Measurements from ENCODE around the gene PALM3.
"Not testable (repeated sequence)": the region's sequence is repeated elsewhere in the genome, so short reads cannot be mapped to it uniquely, and the experiment has no call there.

The PALM3 gene

GRCh38 chr19:14031719-14032480 is 30.0 kb downstream of the PALM3 start, which contains the start of gene IL27RA:
IL27RA (plus strand) TSS chr19:14031762; CDS start chr19:14031873, 111 bp downstream.
- peak; percentile 70 for DNase-seq (ENCODE audit: low spot score)

- no peak for DNase-seq (ENCODE audit: low spot score)
These were observed 30.7 kb downstream of the PALM3 start for GRCh38 chr19:14030997-14031718.

DNA sequence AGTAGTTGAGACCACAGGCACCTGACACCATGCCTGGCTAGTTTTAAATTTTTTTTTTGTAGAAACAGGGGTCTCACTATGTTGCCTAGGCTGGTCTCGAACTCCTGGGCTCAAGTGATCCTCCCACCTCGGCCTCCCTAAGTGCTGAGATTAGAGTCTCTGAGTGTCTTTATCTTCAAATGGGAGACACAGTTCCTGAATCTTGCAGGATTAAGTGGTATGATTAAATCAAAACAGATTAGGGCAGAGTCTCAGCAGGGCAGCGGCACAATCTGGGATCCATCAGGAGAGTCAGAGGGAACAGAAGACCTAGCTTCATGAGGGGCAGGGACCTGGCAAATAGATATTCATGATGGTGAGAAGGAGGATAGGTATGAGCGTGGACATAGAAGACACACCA is 33.0 kb downstream of the PALM3 start:
- DNase-seq (ENCODE audit: low spot score) = no peak

DNA sequence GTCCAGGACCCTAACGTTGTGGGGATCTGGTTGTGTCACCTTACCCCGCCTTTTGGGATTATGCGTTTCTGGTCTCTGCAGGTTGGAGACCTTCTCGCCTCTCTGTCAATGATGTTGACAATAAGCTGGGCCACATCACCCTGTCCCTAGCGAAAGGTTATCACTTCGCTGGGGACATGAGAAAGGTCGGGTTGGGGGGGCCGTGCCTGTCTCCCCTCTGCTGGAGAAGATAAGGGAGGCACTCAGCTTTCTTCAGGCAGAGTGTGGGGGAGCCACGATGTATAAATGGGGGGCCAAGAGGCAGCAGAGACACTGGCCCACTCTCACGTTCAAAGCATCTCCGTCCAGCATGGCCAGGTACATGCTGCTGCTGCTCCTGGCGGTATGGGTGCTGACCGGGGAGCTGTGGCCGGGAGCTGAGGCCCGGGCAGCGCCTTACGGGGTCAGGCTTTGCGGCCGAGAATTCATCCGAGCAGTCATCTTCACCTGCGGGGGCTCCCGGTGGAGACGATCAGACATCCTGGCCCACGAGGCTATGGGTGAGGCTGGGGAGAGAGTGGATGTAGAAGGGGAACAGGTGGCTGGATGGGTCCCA is 33.9 kb downstream of the PALM3 start, which contains the start of gene RLN3:
TSS of gene RLN3 (plus strand) at position 293 of the 595 bp plus-strand sequence. CDS start at position 350, 57 bp downstream.
- no peak for DNase-seq (ENCODE audit: low spot score)

GRCh38 chr19:14026652-14027192 is 35.2 kb downstream of the PALM3 start:
- not testable (repeated sequence) for DNase-seq (ENCODE audit: low spot score)

- no peak for DNase-seq (ENCODE audit: low spot score)
These were observed 38.3 kb downstream of the PALM3 start for GRCh38 chr19:14023404-14024235.

DNA sequence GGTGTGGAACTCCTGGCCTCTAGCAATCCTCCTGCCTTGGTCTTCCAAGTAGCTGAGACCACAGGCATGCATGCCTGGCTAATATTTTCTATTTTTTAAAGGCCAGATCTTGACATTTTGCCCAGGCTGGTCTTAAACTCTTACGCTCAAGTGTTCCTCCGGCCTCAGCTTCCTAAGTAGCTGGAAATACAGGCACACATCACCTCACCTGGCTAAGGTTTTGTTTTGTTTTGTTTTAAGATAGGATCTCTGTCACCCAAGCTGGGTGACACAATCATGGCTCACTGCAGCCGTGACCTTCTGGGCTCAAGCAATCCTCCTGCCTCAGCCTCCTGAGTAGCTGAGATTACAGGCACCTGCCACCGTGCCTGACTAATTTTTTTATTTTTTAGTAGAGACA is 39.4 kb downstream of the PALM3 start:
- no peak for DNase-seq (ENCODE audit: low spot score)

- no peak for DNase-seq (ENCODE audit: low spot score)
These were observed 40.4 kb downstream of the PALM3 start for GRCh38 chr19:14021474-14021873.

GRCh38 chr19:14019739-14020138 is 42.1 kb downstream of the PALM3 start:
- not testable (repeated sequence) for DNase-seq (ENCODE audit: low spot score)

DNA sequence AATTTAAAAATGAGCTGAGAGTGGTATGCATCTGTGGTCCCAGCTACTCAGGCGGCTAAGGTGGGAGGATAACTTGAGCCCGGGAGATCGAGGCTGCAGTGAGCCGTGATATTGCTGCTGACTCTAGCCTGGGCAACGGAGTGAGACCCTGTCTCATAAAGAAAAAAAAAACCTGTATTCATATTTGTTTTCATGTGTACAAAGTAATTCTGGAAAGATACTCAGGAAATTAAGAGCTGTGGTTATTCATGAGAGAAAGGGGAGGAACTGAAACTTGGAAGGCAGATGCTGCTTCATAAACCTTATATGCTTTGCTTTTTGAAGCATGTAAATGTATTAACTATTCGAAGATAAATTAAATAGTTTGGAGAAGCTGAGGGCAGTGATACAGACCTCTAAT is 42.8 kb downstream of the PALM3 start:
- DNase-seq (ENCODE audit: low spot score) = no peak

DNA sequence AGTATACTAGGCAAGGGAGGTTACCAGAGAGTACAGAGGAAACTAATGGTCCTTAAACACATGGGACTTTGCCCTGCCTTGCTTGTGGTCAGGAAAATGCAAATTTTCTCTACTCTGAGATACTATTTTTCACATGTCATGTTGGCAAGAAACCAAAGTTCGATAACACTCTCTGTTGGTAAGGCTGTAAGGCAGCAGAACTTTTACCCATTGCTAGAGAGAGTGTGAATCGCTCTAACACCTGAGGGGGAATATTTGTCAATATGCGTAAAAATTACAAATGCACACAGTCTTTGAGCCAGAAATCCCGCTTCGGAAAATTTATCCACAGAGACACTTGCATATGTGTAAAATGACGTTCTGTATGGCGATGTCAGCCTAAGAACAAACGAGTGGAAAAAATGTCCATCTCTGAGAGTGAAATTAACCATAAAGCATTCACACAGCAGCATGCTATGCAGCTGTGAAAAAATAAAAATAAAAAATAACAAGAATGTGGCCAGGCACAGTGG is 46.3 kb downstream of the PALM3 start:
- DNase-seq (ENCODE audit: low spot score) = no peak

GRCh38 chr19:14012378-14012915 is 49.4 kb downstream of the PALM3 start:
- no peak for DNase-seq (ENCODE audit: low spot score)

GRCh38 chr19:14006766-14007562 is 54.9 kb downstream of the PALM3 start:
- no peak for DNase-seq (ENCODE audit: low spot score)

DNA sequence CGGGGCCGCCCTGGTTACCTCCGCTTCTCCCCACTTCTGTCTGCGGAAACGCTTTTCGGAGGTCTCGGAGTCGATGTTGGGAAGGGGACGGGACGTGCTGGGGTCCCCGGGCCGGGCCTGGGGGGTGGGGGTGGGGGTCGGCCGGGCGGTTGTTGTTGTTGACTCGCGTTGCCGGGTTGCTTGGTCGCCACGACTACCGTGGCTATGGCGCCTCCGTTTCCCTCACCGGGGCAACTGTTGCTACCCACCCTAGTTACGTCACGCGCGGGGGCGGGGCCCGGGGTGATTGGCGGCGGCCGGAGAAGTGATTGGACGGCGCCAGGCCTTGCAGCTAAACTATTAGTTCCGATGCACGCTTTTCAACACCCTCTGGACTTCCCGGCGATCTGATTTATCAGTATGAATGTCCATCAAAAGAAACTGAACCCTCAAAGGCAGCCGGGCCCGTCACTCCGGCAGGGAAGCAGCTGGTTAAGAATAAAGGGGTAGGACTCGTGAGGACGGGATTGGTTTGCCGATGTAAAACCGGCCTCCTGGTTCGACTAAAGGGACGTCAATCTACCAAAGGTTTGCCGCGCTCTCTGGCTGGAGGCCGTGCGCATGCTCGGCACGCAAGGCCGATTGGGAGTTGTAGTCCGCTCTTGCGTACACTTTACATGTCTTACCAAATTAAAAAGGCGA is 55.7 kb downstream of the PALM3 start, which contains the start of gene RFX1:
TSS of gene RFX1 (minus strand) at position 236 of the 681 bp plus-strand sequence. CDS start 12,477 bp downstream, outside the sequence.
- peak; percentile 99 for DNase-seq (ENCODE audit: low spot score)

DNA sequence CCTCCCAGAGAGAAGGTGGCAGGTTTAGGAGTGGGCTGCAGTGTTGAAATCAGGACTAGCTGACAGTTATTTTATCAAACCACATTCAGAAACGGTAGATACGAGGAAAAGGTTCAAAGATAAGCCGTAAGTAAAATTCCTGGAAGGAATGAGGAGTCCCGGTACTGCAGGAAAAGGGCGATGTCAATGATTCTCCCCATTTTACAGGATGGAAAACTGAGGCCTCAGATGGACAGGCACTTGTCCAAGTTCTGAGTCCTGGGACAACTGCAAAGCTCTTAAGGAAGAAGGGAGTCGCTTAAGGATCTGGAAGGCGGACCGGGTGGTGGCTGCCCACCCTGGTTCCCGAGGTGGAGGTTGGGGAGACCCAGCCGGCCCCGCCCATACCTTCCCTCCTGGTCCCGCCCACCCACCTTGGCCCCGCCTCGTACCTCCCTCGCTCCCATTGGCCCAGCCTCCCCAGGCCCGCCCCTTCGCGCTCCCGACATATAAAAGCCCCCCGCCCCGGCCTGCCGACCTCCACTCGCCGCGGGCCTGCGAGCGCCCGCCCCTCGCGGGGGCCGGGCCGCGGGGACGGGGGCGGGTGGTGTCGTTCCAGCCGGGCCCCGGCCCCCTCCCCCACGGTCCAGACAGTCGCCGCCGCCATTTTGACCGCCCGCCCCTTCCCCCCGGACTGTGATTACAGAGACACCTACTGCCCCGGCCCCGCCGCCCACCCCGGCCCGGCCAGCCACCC is 56.4 kb downstream of the PALM3 start:
- DNase-seq (ENCODE audit: low spot score) = peak; percentile 95

DNA sequence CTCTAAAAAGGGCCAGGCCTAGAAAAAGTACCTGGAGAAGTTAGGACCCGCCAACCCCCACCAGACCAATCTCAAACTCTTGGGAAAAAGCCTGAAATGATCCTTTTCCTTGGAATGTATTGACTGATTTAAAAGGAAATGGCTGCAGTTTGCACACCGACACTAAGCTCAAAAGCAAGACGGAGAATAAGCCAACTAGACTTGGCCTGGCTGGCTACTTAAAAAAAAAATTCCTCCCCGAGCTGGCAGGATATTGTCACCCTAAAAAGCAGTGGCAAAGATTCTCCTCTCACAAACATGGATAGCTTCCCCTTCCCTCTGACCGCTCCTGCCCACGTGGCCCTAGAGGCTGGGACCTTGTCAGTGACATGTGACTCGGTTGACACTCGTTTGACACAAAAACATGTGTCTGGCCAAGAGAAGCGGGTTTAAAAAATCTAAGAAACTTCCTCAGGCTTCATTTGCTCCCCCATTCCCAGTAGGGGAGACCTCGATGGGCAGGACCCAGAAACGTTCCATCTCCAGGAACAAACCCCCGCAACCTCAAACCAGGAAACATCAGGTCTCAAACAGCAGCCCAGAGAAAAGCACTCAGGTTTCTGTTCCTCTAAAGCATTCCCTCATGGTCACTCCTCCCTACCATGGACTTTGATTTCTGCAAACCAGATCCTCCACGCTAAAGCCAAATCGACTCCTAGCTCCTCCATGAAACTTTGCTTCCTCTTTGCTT is 57.1 kb downstream of the PALM3 start:
- DNase-seq (ENCODE audit: low spot score) = no peak
